ENCODE measurements around the gene TEKT5. TPM values are rescaled to one million over a fixed set of nuclear protein-coding genes. Genes with fewer than 3 reads are reported as not detected.
"Not testable (repeated sequence)": the region's sequence is repeated elsewhere in the genome, so short reads cannot be mapped to it uniquely, and the experiment has no call there.

The TEKT5 gene
- total RNA-seq, 1 experiment from 2014 or later = not detected

DNA sequence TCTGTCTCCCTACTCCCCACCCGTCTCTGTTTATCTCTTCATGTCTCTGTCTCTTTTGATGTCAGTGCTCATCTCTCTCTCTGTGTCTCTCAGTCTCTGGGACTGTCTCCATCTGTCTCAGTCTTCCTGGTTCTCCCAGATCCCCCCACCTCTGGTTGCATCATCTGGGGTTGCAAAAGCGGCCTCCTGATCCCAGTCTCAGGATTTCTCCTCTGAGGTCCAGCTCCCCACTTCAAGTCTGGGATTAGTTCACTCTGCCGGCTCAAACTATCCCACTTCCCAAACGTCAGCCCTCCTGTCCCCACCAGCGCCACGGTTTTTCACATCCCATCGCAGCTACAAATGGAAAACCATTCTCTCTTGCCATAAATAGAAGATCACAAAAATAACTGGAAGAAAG lies 9.0 kb downstream of the TEKT5 start:
- DNase-seq (ENCODE audit: low read depth) = no peak

DNA sequence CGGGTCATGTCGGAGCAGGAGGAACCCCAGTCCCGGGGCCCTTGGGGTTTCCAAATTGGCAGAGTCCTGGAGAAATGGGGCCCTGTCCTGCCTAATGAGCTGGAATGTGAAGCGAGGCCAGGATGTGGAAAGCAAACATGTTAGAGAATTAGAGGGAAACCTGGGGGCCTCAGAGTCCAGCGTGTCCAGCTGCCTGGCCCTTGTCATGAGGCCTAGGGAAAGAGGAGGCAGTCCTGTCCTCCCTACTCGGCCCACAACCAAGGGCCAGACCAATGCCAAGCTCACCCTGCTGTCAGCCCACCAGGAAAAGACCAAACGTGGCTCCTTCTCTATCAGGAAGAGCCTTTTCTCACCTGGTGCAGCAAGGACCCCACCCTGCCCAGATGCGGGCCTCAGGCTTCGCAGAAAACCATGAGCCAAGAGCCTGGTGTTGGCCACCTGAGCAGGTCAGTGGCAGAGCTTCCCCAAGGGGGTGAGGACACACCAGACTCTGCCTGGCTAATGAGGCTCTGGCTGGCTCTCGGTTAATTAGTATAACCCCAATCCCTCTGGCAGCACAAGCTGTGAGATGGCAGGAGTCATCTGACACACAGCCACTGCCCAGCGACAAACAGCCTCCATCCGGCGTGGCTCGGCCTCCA lies 10.1 kb downstream of the TEKT5 start:
- DNase-seq (ENCODE audit: low read depth) = no peak

GRCh38 chr16:10683170-10683569 lies 11.6 kb downstream of the TEKT5 start:
- DNase-seq (ENCODE audit: low read depth) = peak; percentile 27

DNA sequence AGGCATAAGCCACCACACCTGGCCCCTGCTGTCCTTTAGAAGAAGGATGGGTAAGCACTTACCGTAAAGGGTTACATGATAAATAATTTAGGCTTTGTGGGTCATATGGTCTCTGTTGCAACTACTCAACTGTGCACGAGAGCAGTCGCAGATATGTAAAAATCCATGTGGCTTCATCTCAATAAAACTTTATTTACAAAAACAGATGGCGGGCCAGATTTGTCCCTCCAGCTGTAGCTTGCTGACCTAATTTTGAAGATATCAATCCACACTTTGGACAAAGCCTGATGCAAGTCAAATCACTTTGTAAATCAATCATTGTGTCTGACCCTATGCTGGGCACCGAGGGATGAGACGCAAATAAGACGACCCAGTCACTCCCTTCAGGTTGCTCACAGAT lies 12.1 kb downstream of the TEKT5 start:
- no peak for DNase-seq (ENCODE audit: low read depth)

DNA sequence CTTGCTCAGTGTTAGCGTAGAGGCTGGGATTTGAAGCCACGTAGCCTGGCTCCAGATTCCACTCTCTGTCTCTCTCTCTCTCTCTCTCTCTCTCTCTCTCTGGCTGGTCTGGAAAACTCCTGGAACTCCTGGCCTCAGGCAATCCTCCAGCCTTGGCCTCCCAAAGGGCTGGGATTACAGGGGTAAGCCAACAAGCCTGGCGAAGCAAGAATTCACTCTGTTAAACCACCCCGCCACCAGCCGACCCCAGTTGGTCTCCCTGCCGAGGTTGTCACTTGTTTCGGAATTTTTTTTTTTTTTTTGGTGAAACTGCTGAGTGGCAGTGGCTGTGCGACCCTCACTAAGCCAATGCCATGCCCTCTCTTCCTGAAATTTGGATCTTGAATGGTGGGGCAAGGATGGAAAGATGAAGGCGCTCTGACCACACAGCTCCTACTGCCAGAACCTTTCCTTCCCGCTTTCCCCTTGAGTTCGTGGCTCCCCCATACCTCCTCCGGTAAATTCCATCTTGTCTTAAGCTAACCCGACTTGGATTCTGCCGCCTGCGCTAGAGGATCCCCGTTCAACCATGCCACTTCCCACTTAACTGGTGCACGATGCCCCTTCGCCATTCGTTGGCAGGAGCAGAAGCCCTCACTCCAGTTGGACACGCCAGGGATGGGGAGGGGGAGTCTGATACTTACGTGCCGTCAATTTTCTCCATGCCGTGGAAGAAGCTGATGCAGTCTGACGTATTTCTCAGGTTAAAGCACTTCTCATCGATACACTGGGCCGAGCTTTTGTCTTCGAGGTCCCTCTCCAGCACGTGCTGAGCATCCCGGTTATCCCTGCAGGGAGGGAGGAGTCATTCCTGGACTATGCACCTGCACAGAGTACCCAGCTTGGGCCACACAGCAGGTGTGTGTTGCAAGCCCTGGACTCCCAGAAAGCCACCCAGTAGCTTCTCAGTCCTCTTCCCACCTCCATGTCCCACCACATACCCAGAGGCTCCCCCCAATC lies 13.1 kb downstream of the TEKT5 start:
- no peak for DNase-seq (ENCODE audit: low read depth)

GRCh38 chr16:10679921-10680320 lies 14.8 kb downstream of the TEKT5 start:
- DNase-seq (ENCODE audit: low read depth) = no peak

DNA sequence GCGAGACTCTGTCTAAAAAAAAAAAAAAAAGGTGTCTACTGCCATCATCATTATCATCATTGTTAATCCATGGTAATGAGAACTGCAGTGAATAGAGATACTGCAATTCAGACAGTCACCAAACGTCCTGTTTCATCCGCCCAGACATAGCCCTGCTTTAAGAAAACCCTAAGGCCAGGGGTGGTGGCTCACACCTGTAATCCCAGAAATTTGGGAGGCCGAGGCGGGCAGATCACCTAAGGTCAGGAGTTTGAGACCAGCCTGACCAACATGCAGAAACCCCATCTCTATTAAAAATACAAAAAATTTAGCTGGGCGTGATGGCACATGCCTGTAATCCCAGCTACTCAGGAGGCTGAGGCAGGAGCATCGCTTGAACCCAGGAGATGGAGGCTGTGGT lies 15.3 kb downstream of the TEKT5 start:
- not testable (repeated sequence) for DNase-seq (ENCODE audit: low read depth)

DNA sequence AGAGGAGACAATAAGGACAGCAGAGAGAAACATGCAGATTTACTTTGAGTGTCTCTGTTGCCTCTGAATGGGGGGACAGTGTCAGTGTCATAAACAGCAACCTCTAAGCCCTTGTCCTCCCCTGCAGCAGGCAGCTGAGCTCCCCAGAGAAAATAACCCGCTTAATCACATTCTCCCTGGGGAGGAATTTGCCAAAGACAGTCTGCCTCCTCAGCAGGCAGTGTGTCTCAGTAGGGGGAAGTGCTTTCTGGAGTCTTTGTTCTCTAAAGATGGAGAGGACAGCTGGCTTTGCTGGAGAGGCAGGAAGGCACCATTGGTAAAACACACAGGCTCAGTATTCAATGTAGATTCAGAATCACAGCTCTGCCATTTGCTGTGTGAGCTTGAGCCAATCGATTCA lies 16.1 kb downstream of the TEKT5 start:
- no peak for DNase-seq (ENCODE audit: low read depth)

GRCh38 chr16:10676284-10676683 lies 18.4 kb downstream of the TEKT5 start:
- DNase-seq (ENCODE audit: low read depth) = no peak

- no peak for DNase-seq (ENCODE audit: low read depth)
Observed at GRCh38 chr16:10675861-10676260, 18.9 kb downstream of the TEKT5 start.

DNA sequence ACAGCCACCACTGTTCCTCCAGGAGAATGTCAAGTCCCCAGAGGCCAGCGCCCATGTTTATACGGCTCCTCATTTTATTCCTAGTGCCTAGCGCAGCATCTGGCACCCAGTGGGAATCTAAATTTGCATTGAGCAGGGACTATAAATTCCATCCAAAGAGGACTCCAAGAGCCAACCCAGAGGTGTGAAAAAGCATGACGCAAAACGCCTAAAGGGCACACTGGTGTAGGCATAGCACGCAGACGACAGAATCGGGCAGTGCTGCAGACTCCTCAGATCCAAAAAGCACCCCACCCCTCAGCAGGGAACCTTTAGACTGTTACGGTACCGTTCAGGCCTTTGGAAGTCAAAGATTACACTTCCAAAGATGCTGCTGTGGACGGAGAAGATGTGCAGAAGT lies 19.5 kb downstream of the TEKT5 start:
- no peak for DNase-seq (ENCODE audit: low read depth)

- DNase-seq (ENCODE audit: low read depth) = no peak
Observed at GRCh38 chr16:10671729-10672128, 23.0 kb downstream of the TEKT5 start.

DNA sequence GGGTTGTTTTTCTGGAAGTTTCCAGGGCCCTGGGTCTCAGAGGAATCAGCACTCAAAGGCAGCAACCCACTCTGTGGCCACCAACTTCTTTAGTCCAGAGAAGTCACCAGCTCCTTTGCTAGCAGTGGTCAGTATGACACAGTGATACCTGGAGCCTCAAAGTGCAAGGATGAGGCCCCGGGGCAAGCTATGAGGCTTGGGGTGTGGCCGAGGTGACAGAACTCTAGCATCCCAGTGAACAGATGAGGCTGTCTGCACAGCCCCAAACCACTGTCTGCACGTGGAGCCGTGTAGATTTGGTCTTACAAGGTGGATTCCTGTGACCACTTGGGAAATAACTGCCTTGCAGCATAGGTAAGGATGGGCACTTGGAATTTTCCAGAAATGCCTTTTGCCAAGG lies 24.9 kb downstream of the TEKT5 start:
- no peak for DNase-seq (ENCODE audit: low read depth)

DNA sequence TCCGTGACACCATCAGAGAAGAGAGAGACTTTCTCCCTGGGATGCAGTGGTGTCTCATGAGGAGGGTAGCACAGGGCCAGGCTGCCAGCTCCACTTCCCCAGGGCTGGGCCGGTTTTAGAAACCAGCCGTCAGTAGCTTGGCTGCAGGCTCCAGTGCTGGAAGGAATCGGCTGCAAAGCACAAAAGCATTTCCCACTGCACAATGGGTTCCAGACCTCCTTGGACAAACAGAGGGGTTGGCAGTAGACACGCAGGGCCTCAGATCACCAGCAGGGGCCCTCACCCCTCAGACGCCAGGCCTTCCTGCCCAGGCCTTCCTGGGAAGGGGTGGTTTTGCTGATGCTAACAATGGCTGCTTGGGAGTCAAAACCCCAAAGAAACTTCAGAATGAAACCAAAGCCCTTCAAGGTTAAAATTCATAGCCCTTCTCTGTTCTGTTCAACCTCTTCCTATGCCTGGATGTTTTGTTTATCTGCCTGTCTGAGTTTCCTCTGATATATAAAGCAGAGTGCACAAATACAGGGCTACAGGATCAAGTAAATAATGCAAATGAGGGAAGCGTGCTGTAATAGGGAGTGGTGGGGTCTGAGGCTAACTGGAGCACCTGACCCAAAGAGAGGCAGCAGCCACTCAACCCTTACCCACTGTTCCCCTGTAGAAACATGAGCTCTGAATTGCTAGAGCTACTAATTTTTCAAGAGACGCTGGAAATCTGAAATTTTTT lies 26.2 kb downstream of the TEKT5 start:
- DNase-seq (ENCODE audit: low read depth) = peak; percentile 28

- DNase-seq (ENCODE audit: low read depth) = no peak
Observed at GRCh38 chr16:10667239-10667638, 27.5 kb downstream of the TEKT5 start.

DNA sequence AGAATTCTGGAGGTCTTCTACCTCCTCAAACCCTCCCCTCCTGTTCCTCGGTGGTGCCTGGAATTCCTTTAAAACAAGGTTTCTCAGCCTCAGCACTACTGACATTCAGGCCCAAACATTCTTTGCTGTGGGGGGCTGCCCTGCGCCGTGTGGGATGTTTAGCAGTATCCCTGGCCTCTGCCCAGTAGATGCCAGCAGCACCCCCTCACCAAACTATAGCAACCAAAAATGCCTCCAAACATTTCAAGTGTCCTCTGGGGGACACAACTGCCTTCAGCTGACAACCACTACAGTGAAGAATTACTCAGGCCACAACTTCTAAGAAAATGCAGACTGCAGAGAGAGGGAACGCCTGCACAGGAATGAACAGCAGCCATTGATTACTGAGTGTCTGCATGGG lies 28.4 kb downstream of the TEKT5 start:
- no peak for DNase-seq (ENCODE audit: low read depth)

- no peak for DNase-seq (ENCODE audit: low read depth)
Observed at GRCh38 chr16:10665166-10665565, 29.6 kb downstream of the TEKT5 start.

DNA sequence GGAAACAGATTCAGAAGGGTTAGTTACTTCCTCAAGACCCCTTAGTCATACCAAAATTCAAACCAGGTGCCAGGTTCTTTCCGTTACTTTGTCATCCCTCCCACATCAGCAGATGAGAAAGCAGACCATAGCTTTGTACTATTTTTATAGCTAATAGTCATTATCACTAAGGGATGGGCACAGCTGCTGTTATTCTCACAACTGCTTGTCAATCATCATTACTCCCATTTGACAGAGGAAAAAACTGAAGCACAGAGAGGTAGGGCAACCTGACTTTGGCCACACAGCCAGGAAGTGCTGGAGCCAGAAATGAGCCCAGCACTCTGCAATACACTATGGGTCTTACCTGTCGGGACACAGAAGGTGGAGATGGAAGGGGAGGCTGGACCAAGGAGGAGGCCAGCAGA lies 30.0 kb downstream of the TEKT5 start:
- DNase-seq (ENCODE audit: low read depth) = no peak

GRCh38 chr16:10663744-10664143 lies 31.0 kb downstream of the TEKT5 start:
- DNase-seq (ENCODE audit: low read depth) = no peak

DNA sequence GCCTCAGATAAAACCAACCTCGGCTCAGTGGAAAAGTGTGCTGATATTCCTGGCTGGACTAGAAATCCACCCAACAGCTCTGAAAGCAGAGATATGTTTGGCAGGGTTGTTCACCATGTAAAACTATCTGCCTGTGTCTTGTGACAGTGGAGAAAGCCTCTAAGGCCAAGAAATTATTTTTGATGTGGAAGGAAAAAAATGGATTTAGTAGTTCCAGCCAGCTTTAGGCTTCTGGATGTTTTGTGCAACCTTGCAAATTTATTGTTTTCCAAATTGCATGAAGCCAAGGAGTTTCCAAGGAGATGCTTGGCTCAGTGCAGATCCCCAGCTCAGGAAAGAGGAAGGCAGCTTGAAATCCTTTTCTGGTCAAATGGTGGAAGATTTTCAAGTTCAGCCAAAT lies 31.6 kb downstream of the TEKT5 start:
- DNase-seq (ENCODE audit: low read depth) = no peak

DNA sequence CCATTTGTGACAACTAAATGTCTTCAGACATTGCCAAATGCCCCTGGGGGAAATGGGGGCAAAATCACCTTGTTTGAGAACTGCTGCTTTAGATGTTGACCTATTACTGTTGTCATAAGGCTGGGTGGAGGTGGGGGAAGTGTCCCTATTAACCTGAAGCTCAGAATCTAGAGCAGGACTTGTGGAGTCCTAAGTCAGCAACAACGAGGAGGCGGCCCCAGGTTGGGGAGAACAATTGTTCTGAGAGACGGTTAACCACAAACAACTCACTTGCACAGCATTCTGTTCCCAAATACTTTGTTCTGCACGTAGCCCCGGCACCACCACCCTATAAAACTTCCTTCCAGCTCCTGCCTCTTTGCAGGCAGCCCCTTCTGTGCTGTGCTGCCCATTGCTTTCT lies 32.5 kb downstream of the TEKT5 start:
- no peak for DNase-seq (ENCODE audit: low read depth)

- no peak for DNase-seq (ENCODE audit: low read depth)
Observed at GRCh38 chr16:10661737-10662136, 33.0 kb downstream of the TEKT5 start.
